Suprapubic skin (tissue), 3 donors: ENCODE data around the gene PIWIL1.

Source experiments
- POLR2AphosphoS5 ChIP-seq, 3 donors: sonication (generic); formaldehyde crosslinking; IDR thresholded peaks; one replicate each; pipeline ENCODE4 v1.6.1; 2017; ENCODE audit warnings: antibody characterized with exemption in 3 of 3
- TF ChIP-seq, protein P1 (sequence below), 2 donors: fragments of 200-600 bp in 1 of 2; fragments of 450-650 bp in 1 of 2; sonication (generic) in 1 of 2; IDR thresholded peaks; one replicate each; pipeline ENCODE4 v1.5.1; 2016 to 2019; ENCODE audit warnings: antibody characterized with exemption in 2 of 2, mild to moderate bottlenecking in 1 of 2, moderate library complexity in 1 of 2

GRCh38 chr12:130421896-130422295 is 84.2 kb downstream of the PIWIL1 start:
- TF ChIP-seq, protein P1, sequence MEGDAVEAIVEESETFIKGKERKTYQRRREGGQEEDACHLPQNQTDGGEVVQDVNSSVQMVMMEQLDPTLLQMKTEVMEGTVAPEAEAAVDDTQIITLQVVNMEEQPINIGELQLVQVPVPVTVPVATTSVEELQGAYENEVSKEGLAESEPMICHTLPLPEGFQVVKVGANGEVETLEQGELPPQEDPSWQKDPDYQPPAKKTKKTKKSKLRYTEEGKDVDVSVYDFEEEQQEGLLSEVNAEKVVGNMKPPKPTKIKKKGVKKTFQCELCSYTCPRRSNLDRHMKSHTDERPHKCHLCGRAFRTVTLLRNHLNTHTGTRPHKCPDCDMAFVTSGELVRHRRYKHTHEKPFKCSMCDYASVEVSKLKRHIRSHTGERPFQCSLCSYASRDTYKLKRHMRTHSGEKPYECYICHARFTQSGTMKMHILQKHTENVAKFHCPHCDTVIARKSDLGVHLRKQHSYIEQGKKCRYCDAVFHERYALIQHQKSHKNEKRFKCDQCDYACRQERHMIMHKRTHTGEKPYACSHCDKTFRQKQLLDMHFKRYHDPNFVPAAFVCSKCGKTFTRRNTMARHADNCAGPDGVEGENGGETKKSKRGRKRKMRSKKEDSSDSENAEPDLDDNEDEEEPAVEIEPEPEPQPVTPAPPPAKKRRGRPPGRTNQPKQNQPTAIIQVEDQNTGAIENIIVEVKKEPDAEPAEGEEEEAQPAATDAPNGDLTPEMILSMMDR (IDR thresholded peaks at IDR 0.05), result no peak
- no peak for TF ChIP-seq POLR2AphosphoS5 (IDR thresholded peaks at IDR 0.05)
